Gastrocnemius medialis (tissue), 4 donors: ENCODE measurements around the gene MT1X. TPM values are rescaled to one million over a fixed set of nuclear protein-coding genes. Genes with fewer than 3 reads are reported as not detected.

Source experiments
- ATAC-seq, 2 donors: fragments of 150-250 bp; one replicate each; pipeline ENCODE4 v1.9.1; 2016
- DNase-seq, 2 donors: peaks; one replicate each; pipeline ENCODE4 v3.0.0-alpha.2; 2019
- H3K27ac ChIP-seq, 4 donors: fragments of 200-600 bp; sonication (generic); 1 replicate in 1 of 4; 2 replicates in 3 of 4; pipeline ENCODE4 v1.5.1; 2016 to 2018; ENCODE audit warnings: mild to moderate bottlenecking in 2 of 4, moderate library complexity in 1 of 4
- H3K27me3 ChIP-seq, 3 donors: fragments of 200-600 bp; sonication (generic) in 2 of 3; 1 replicate in 1 of 3; 2 replicates in 2 of 3; pipeline versions ENCODE4 v1.5.1 to v1.6.0; 2016 to 2019; ENCODE audit warnings: mild to moderate bottlenecking in 1 of 3, moderate library complexity in 1 of 3
- H3K36me3 ChIP-seq, 2 donors: fragments of 200-600 bp; sonication (generic) in 1 of 2; one replicate each; pipeline ENCODE4 v1.5.1; 2017 to 2018
- H3K4me1 ChIP-seq, 2 donors: fragments of 200-600 bp; sonication (generic) in 1 of 2; one replicate each; pipeline ENCODE4 v1.5.1; 2016 to 2017; ENCODE audit warnings: mild to moderate bottlenecking in 2 of 2
- H3K4me3 ChIP-seq, 4 donors: fragments of 200-600 bp; sonication (generic) in 3 of 4; 1 replicate in 1 of 4; 2 replicates in 3 of 4; pipeline ENCODE4 v1.5.1; 2016 to 2019; ENCODE audit warnings: mild to moderate bottlenecking in 2 of 4
- H3K9me3 ChIP-seq, 3 donors: fragments of 200-600 bp; sonication (generic) in 2 of 3; 1 replicate in 1 of 3; 2 replicates in 2 of 3; pipeline ENCODE4 v1.5.1; 2016 to 2019
- POLR2A ChIP-seq, 2 donors: fragments of 450-650 bp; IDR thresholded peaks; one replicate each; pipeline ENCODE4 v1.6.1; 2017; ENCODE audit warnings: antibody characterized with exemption in 2 of 2, mild to moderate bottlenecking in 2 of 2, moderate library complexity in 2 of 2
- in situ Hi-C, 4 donors: fragments of 200-750 bp; cut with MboI; loops; one replicate each; pipeline versions ENCODE4 v1.15.0 to v1.8.0; 2017; ENCODE audit warnings: low sequenced_read_pairs in 4 of 4
- intact Hi-C: fragments of 100-400 bp; cut with DNase I; formaldehyde crosslinking; loops from one replicate; pipeline ENCODE4 v1.15.1; 2023; ENCODE audit warnings: low total_unique reads
- total RNA-seq, 4 donors: library from RNA; depleted of rRNA; stranded (reverse); fragments of >200 nt; gene quantifications; one replicate each; pipeline versions ENCODE4 v1.1.0 to v1.2.3, GENCODE V29; 2016
- TF ChIP-seq, protein P1 (sequence below), 5 experiments: fragments of 450-650 bp in 3 of 5; fragments of 200-600 bp in 2 of 5; sonication (generic) in 2 of 5; IDR thresholded peaks in 4 of 5; conservative IDR thresholded peaks in 1 of 5; 1 replicate in 4 of 5; 2 replicates in 1 of 5; pipeline ENCODE4 v1.5.1; 2016 to 2019; ENCODE audit warnings: antibody characterized with exemption in 5 of 5, mild to moderate bottlenecking in 3 of 5, moderate library complexity in 3 of 5

MT1X gene
- total RNA-seq, 4 donors from 2014 or later: 3,871 to 10,589 (median 6,239) TPM

DNA sequence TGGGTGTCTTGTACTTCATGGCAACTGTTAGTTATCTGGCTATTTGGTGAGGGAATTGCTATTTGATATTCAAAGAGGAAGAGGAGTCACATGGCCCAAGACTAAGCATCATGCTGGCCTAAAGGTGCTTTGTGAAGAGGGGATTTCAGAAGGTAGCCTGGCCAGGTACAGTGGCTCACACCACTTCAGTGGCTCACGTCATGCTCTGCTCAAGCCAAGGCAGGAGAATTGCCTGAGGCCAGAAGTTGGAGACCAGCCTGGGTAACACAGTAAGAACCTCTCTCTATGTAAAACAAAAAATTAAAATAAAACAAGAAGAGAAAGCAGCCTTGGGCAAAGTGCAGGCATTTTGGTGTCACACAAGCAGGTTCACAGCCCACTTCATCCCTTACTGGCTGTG is 37.0 kb upstream of the MT1X start:
- H3K9me3 ChIP-seq: no peaks in the 10 kb centered on the region
- in situ Hi-C loops: no loop called here
- H3K36me3 ChIP-seq: no peaks in the 10 kb centered on the region
- DNase-seq (no peak), ATAC-seq (no peak)
- peaks cover 0 to 12% of the 10 kb centered on the region in 2 donors for H3K4me1 ChIP-seq
- H3K27me3 ChIP-seq: peaks cover 2 to 8% (median 7%) of the 10 kb centered on the region in 3 donors
- intact Hi-C loops: no loop called here
- H3K4me3 ChIP-seq: no peak overlapping the region
- TF ChIP-seq POLR2A (IDR thresholded peaks at IDR 0.05): no peak
- no peak overlapping the region for H3K27ac ChIP-seq

DNA sequence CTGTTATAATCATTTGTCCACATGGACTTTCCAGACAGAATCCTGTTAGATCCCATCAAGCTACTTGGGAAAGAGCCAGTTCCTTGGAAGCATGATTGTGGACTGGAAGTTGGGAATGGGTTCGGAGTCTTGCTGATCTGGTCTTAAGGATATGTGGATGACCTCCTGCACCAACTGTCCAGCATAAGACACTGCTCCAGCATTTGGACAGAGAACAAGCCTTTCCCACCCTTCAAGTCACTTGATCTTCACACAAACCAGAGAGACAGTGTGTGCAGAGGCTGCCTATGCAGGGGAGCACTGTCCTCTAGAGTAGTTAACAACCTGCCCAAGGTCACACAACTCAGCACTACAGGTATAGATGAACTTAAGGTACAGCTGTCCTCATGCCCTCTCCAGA is 36.4 kb upstream of the MT1X start:
- Histone ChIP-seq H3K4me3 (no peak overlapping the region), H3K9me3 (no peaks in the 10 kb centered on the region), H3K4me1 (peaks cover 0 to 12% of the 10 kb centered on the region in 2 donors), H3K36me3 (no peaks in the 10 kb centered on the region), H3K27me3 (peaks cover 2 to 8% (median 7%) of the 10 kb centered on the region in 3 donors), H3K27ac (no peak overlapping the region)
- in situ Hi-C loops (no loop called here), intact Hi-C loops (no loop called here)
- DNase-seq (no peak), ATAC-seq (no peak)
- no peak for TF ChIP-seq POLR2A (IDR thresholded peaks at IDR 0.05)
- TF ChIP-seq, protein P1, sequence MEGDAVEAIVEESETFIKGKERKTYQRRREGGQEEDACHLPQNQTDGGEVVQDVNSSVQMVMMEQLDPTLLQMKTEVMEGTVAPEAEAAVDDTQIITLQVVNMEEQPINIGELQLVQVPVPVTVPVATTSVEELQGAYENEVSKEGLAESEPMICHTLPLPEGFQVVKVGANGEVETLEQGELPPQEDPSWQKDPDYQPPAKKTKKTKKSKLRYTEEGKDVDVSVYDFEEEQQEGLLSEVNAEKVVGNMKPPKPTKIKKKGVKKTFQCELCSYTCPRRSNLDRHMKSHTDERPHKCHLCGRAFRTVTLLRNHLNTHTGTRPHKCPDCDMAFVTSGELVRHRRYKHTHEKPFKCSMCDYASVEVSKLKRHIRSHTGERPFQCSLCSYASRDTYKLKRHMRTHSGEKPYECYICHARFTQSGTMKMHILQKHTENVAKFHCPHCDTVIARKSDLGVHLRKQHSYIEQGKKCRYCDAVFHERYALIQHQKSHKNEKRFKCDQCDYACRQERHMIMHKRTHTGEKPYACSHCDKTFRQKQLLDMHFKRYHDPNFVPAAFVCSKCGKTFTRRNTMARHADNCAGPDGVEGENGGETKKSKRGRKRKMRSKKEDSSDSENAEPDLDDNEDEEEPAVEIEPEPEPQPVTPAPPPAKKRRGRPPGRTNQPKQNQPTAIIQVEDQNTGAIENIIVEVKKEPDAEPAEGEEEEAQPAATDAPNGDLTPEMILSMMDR (IDR thresholded peaks at IDR 0.05 in 4 of 5, conservative IDR thresholded peaks at IDR 0.05 in 1 of 5): no peak

DNA sequence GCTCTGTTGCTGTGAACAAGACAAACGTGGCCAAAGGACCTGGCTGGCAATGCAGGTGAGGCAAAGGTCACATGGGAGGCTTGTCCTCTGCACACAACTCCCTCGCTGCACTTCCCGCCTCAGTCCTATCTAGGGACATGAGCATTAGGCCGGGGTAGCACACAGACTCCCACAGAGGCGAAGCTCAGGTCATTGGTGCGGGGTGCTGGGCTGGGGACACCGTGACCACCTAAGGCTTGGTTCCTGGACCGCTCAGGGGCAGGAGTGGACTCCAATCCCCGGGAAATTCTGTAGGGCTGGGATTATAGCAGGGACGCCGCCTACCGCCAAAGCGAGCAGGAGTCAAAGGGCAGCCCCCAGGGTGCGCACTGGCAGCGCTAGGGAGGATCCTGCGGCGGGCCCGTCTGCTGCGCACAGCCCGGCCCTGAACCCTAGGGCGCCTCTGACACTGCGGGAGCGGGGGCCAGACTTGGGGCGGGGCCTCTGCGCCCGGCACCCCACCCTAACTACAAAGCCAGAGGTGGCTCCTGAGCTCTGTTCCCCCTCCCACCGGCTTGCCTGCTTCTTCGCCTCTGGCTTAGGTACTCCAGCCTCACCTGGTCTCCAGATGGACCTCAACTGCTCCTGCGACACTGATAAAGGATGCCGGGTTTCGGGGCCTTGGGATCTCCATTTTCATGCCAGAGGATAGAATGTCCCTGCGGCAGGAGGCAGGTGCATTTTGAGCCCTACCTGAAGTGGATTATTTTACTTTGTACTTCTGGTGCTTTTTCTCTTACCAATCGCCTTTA is 34.4 kb upstream of the MT1X start:
- no peak for DNase-seq
- no peak overlapping the region for H3K4me3 ChIP-seq
- no peak overlapping the region for H3K27ac ChIP-seq
- in situ Hi-C loops (no loop called here), intact Hi-C loops (no loop called here)
- peaks cover 0 to 12% of the 10 kb centered on the region in 2 donors for H3K4me1 ChIP-seq
- peaks cover 2 to 8% (median 7%) of the 10 kb centered on the region in 3 donors for H3K27me3 ChIP-seq
- no peak for TF ChIP-seq POLR2A (IDR thresholded peaks at IDR 0.05)
- no peaks in the 10 kb centered on the region for H3K36me3 ChIP-seq
- no peak for ATAC-seq
- H3K9me3 ChIP-seq: no peaks in the 10 kb centered on the region

DNA sequence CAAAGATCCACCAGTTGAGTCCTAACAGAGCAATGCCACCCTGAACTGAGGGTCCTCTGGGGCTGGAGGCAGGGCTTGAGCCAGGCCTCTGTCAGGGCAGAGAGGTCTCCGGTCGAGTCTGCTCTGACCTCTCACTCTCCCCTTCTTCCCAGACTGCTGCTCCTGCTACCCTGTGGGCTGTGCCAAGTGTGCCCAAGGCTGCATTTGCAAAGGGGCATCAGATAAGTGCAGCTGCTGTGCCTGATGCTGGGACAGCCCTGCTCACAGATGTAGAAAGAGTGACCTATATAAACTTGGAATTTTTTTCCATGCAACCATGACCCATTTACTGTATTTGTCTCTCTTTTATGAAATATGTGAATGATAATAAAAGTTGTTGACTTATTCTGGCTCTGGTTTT is 33.0 kb upstream of the MT1X start:
- no peak overlapping the region for H3K27ac ChIP-seq
- ATAC-seq: no peak
- intact Hi-C loops (no loop called here), in situ Hi-C loops (no loop called here)
- no peaks in the 10 kb centered on the region for H3K4me1 ChIP-seq
- H3K36me3 ChIP-seq: no peaks in the 10 kb centered on the region
- no peak for TF ChIP-seq POLR2A (IDR thresholded peaks at IDR 0.05)
- TF ChIP-seq, protein P1 (IDR thresholded peaks at IDR 0.05 in 4 of 5, conservative IDR thresholded peaks at IDR 0.05 in 1 of 5): no peak
- H3K4me3 ChIP-seq: no peak overlapping the region
- H3K9me3 ChIP-seq: no peaks in the 10 kb centered on the region
- peaks cover 0 to 8% (median 7%) of the 10 kb centered on the region in 3 donors for H3K27me3 ChIP-seq
- no peak for DNase-seq

DNA sequence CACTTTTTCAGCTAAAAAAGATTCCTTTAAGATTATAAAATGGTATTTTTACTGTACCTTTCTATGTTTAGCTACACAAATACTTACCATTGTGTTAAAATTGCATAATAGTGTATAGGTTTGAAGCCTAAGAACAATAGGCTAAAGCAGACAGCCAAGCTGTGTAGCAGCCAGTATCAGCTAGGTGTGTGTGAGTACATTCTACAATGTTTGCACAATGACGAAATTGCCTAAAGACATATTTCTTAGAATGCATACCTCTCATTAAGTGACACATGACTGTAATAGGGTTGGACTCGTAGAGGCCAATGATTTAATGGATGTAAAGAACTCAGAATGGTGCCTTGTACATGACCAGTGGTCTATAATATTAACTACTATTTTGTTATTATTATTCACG is 32.5 kb upstream of the MT1X start:
- Histone ChIP-seq H3K27me3 (peaks cover 0 to 8% (median 7%) of the 10 kb centered on the region in 3 donors), H3K4me3 (no peak overlapping the region), H3K27ac (no peak overlapping the region), H3K4me1 (no peaks in the 10 kb centered on the region), H3K36me3 (no peaks in the 10 kb centered on the region), H3K9me3 (no peaks in the 10 kb centered on the region)
- in situ Hi-C loops (no loop called here), intact Hi-C loops (no loop called here)
- DNase-seq (no peak), ATAC-seq (no peak)
- TF ChIP-seq POLR2A (IDR thresholded peaks at IDR 0.05): no peak
- TF ChIP-seq, protein P1 (IDR thresholded peaks at IDR 0.05 in 4 of 5, conservative IDR thresholded peaks at IDR 0.05 in 1 of 5): no peak
